Loucy (cell line): ENCODE measurements around the gene NPHP4.

Experiments used
- EZH2phosphoT487 ChIP-seq: fragments of 200-600 bp; IDR thresholded peaks from 2 replicates; pipeline ENCODE4 v1.6.1; 2018; ENCODE audit warnings: antibody characterized with exemption, mild to moderate bottlenecking, moderate library complexity, borderline replicate concordance
- TF ChIP-seq, protein P1 (sequence below): fragments of 200-600 bp; sonication (generic); conservative IDR thresholded peaks from 2 replicates; pipeline ENCODE4 v1.5.1; 2014; ENCODE audit warnings: mild to moderate bottlenecking, antibody characterized with exemption, low read length

DNA sequence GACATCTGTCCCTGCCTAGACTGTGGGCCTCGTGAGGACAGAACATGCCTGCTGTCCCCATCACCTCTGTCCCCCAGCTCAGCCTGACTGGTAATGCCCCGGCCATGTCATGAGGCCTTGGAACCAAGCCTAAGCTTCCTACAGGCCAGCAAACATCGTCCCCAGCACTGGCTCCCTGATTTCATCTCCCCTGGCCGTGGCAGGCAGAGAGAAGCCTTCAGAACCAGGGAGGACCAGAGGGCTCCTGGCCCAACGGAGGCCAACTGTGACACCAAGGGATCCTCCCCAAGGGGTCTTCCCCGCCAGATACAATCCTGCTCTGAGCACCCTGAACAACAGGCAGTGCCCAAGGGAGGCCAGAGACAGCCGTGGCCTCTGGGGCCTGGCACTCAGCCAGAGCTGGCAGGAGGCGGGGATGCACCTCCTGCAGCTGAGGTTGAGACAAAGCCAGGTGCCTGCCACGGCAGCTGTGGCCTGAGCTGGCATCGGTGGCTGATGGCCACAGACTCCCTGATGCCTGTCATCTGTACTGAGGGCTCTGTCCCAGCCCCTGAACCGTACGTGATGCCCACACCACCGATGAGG lies 9.9 kb upstream of the NPHP4 start:
- TF ChIP-seq, protein P1, sequence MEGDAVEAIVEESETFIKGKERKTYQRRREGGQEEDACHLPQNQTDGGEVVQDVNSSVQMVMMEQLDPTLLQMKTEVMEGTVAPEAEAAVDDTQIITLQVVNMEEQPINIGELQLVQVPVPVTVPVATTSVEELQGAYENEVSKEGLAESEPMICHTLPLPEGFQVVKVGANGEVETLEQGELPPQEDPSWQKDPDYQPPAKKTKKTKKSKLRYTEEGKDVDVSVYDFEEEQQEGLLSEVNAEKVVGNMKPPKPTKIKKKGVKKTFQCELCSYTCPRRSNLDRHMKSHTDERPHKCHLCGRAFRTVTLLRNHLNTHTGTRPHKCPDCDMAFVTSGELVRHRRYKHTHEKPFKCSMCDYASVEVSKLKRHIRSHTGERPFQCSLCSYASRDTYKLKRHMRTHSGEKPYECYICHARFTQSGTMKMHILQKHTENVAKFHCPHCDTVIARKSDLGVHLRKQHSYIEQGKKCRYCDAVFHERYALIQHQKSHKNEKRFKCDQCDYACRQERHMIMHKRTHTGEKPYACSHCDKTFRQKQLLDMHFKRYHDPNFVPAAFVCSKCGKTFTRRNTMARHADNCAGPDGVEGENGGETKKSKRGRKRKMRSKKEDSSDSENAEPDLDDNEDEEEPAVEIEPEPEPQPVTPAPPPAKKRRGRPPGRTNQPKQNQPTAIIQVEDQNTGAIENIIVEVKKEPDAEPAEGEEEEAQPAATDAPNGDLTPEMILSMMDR: no peak
- TF ChIP-seq EZH2phosphoT487: no peak
